Stimulated activated CD4-positive, alpha-beta T cell treated with anti-CD3 and anti-CD28 coated beads, Interleukin-1b, Interleukin-23, amount 100 ng/mL, for 24 hours (primary cell): ENCODE data around the gene AOX1.
"Not testable (repeated sequence)": the region's sequence is repeated elsewhere in the genome, so short reads cannot be mapped to it uniquely, and the experiment has no call there.

ENCODE experiments used
- DNase-seq, 4 experiments: peaks; one replicate each; pipeline ENCODE4 v3.0.0-alpha.2; 2020; ENCODE audit warnings: low read depth in 4 of 4, low spot score in 1 of 4

Gene AOX1

DNA sequence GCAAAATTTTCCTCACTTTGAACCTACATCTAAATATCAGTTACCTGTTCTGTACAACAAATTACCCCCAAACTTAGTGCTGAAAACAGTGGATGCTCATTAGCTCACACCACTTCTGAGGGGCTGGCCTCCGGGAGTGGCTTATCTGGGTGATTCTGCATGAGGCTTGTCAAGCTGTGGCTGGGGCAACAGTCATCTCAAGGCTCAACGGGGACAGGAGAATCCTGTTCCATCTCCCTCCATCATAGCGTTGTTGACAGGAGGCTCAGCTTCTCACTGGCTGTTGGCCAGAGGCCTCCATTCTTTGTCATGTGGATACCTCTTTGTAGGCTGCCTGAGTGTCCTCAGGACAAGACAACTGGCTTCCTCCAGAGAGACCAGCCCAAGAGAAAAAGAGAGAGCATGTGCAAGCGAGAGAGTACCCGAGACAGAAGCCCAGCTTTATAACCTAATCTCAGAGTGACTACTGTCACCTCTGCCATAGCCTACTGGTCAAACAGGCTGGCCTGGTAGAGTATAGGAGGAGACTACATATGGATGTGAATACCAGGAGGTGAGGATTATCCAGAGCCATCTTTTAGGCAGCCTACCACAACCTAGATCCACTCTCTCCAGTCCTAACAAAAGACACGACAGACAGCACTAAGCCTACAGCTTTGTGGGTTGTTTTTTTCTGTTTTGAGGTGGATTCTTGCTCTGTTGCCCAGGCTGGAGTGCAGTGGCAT lies 79.1 kb downstream of the AOX1 start:
- DNase-seq, result no peak

DNA sequence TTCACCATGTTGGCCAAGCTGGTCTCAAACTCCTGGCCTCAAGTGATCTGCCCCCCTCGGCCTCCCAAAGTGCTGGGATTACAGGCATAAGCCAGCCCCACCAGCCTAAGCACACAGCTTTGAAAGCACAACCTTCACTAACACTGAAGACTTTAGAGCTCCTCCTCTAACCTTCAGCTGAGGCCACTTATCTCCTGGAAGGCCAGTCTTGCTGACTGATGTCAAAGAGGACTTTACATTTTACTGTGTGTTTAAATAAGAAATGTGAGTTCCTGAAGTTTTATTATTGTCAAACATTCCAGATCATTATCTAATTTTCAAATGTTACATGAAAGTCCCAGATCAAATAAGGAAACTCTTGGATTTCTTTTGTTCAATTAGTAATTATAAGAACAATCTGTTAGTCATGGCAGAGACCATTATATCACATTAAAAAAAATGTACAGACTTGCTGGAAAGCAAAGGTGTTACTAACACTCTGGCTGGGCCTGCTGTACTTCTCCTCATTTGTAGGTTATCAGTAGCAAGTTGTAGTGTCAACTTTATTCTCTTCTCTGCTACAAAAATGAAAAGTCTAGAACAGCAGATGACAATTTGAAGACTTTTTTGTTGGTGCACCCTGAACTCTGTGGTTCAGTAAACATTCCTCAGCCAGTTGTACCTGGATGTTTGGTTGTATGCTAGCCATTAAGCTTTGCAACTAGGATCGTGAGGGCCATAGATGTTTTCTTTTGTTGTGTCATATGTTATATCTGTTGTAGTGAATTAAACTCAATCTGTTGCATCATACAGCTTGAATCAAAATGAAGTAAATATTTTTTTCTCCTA lies 80.0 kb downstream of the AOX1 start:
- DNase-seq, result no peak

DNA sequence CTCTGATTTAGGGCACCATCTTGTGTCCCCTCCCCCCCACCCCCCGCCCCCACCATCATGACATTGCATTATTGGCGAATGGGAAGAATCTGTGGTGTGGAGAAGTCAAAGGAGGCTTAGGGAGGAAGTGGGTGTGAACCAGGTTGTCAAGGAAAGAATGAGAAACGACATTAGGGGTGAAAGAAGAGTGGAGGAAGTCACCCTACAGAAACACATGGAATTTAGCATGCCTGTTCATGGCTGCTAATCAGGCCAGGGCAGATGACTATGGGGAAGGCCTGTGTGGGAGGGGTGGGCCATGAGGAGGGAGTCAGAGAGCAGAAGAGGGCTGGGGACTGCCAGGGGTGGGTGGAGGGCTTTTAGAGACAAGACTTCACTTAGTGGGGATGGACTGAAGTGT lies 81.6 kb downstream of the AOX1 start:
- no peak for DNase-seq

DNA sequence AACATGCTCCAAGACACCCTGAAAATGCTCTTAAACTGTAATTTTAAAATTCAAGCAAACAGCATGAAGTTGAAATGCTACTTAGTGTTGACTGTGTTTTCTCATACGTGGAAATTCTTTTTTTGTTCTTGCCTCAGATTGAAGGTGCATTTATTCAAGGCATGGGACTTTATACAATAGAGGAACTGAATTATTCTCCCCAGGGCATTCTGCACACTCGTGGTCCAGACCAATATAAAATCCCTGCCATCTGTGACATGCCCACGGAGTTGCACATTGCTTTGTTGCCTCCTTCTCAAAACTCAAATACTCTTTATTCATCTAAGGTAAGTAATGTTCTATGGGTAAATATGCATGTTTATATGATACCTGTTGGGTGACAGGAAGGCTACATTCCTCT lies 82.7 kb downstream of the AOX1 start:
- no peak for DNase-seq

- no peak for DNase-seq
Measured at GRCh38 chr2:200669308-200669707, 83.5 kb downstream of the AOX1 start.

DNA sequence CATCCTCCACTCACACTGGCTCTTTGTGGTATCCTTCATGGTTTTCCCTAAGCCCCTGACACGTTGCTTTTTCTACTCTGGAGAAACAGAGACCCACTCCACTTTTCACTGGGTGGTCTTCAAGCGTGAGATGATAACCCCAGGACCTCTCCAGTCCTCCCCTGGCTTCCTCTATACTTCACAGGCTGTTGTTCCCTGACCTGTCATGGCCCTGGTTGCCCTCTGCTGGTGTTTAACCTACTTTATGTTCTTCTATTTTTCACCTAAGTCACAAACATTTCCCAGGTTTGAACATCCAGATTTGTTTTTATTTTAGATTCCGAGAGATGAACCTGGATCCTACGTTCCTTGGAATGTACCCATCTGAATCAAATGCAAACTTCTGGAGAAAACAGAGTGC lies 84.5 kb downstream of the AOX1 start:
- no peak for DNase-seq

DNA sequence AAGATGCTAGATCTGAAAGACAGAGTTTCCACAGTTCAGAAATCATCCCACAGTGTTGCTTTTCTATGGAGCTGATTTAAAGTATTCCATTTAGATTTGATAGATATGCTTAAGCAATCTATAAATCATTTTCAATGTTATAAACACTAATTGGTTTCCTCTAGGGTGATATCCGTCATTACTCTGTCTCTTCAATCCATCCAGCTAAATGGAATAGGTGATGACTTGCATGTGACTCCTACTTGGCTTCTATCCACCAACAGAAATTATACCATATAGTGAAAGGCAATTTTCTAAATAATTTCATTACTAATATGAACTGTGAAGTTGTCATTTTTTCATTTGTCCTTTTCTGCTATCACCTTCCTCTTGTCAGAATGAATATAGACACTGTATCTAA lies 84.9 kb downstream of the AOX1 start:
- no peak for DNase-seq

GRCh38 chr2:200673191-200673590 lies 87.4 kb downstream of the AOX1 start:
- DNase-seq, result no peak

- no peak for DNase-seq
Measured at GRCh38 chr2:200674837-200675236, 89.0 kb downstream of the AOX1 start.

GRCh38 chr2:200677171-200677570 lies 91.4 kb downstream of the AOX1 start:
- no peak for DNase-seq

DNA sequence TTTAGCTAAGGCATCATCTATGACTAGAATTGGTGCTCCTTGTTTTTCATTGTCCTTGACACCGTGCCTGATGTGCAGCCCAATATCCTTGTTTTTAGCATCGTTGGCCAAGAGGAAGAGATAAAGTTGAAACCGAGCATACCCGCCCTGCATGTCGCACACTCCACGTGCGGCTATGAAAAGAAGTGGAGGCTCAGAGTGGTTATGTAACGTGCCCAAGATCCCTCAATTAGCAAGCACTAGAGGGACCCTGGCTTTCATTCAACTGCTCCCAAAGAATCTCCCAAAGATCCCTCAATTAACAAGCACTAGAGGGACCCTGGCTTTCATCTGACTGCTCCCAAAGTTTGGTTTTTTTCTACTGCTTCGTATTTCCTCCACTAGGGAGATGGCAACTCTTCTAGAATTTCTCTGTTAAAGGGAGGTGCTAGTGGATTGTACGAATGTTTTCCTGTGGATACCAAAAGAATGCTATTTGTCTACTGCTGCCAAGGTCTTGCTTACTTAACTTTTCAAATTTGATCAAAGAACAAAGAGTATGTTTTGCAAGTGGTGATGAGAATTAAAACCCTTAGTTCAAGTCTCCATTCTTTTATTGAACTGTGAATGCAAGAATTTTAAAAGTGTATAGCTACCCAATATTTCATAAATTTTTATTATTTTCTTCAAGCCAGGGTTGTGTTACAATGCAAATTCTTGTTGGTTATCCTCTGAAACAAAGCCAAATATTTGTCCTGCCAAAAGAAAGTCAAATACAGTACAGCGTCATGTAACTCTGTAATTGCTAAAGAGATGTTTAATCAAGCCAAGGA lies 92.1 kb downstream of the AOX1 start:
- DNase-seq, result no peak

- DNase-seq, result no peak
Measured at GRCh38 chr2:200679127-200679526, 93.3 kb downstream of the AOX1 start.

DNA sequence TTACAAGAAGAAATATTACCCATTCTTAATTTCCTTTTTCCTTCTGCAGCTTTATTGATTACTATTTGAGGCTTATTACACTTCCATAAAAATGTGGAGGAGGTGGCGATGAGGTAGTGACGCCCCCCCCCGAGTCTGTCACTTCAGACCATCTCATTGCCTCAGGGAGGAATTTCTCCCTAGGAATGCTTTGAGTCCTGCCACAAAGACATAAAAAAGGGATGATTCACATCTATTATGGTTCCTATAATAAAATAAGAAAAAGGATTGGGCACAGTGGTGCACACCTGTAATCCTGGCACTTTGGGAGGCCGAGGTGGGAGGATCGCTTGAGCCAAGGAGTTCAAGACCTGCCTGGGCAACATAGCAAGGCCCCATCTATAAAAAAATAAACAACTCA lies 93.7 kb downstream of the AOX1 start:
- DNase-seq, result no peak

DNA sequence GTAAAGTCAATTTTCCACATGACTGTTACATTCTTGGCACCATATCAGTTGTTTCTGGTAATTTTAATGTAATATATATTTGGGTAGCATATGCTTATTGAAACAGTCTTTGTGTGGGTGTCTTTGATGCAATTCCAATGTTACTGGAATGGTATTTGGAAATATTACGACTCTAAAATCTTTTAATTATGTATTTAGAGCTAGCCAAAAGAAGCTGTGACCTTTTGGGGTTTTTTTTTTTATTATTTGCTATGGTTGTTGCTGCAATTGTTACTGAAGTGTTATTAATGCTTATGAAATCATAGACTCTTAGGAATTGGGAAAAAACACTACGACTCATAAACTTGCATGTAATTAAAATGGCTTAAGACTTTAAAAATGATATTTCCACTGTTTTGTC lies 95.9 kb downstream of the AOX1 start:
- DNase-seq, result no peak

DNA sequence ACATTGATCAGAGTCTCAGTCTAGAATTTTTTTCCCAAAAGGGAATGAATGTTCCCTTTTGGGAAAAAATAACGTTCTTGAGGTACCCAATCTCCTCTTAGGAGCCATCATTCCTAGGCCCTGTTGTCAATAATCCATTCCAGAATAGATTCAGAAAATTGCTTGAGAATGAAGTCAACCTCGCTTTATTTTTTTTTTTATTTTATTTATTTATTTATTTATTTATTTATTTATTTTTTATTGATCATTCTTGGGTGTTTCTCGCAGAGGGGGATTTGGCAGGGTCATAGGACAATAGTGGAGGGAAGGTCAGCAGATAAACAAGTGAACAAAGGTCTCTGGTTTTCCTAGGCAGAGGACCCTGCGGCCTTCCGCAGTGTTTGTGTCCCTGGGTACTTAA lies 96.6 kb downstream of the AOX1 start:
- DNase-seq, result not testable (repeated sequence)

DNA sequence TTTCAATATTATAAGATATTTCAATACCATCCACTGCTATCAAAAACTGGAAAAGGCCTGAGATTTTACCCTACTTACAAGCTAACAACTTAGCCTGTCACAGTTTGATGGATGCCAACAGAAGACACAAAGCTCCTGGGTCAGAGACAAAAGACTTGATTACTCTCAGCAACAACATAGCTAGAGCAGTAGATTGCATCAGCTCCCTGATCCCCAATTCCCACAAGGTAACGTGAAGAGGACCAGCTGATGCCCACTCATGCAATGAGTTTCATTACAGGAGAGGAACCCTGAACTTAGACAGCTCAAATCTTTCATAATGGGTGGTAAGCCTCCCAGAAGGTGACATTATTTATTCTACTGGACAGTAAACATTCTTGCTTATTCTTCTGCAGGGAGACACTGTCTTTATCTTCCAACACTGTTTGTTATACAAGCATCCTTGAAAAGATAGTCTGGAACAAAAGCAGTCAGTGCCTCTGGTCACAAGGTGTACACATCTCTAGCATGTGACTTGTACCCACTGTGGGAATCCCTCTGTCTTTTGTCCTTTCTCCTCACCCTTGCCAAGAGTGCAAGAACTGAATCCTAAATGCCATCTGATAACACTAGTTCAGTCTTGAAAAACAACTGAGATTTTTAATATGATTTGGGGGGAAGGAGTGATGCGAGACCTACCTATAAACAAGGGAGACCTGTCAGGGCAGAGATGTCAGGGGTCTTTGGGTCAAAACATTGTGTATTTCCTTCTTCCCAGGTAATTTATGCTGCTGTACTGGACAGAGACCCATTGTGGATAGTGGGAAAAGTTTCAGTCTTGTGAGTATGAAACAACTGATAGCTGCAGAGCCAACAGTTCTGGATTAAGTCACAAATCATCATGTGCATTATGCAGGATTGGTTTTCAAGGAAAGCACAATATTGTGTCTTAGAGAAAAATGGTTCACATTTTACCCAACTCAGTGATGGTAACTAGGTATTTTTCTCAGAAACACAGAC lies 102.4 kb downstream of the AOX1 start:
- DNase-seq, result no peak

DNA sequence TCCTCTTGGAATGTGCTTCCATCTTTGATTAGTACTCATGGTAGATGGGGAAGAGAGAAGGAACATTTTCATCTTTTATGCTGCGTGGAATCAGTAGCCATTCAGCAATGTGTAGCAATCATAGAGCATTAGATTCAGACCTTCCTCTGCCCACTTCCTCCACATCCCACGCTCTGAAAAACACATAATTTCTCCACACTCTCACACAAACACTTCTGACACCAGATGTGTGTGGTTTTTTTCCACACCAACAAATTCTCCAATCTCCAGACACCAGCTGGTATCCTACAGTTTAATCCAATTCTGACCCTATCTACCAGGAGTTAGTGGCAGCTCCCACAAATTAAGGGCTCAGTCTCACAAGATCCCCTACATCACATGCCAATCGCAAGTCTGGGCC lies 103.3 kb downstream of the AOX1 start:
- DNase-seq, result no peak

GRCh38 chr2:200693836-200694470 lies 108.1 kb downstream of the AOX1 start:
- no peak for DNase-seq

DNA sequence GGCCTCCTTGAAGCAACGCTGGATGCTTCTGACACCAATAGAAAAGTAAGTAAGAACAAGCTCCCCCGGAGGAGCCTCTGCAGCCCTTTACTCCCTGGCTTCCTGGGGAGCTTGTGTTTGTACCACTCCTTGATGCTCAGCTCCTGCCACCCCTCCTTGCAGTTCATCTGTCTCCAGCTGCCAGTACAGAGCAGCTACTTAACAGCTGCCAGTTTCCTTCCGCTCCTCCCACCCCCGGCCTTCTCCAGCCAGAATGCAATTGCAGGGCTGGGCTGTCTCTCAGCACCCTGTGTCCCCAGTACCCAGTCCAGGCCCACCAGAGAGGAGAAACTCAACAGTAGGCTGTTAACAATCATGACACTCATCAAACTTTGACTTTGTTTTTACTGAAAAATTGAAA lies 109.4 kb downstream of the AOX1 start:
- DNase-seq, result no peak

GRCh38 chr2:200695601-200696000 lies 109.8 kb downstream of the AOX1 start:
- no peak for DNase-seq
